SK-N-SH treated with all-trans-retinoic acid at 6 μM for 48 hours (cell line): ENCODE data around the gene SVIL.

Experiments
- ARNTL ChIP-seq: fragments of 450-650 bp; formaldehyde crosslinking; IDR thresholded peaks from 2 replicates; pipeline ENCODE4 v1.5.0; 2020; ENCODE audit warnings: low read depth, mild to moderate bottlenecking, moderate library complexity, borderline replicate concordance
- BACH2 ChIP-seq: fragments of 250-450 bp; sonication (Bioruptor Pico); IDR thresholded peaks from 2 replicates; pipeline ENCODE4 v1.9.0; 2021; ENCODE audit warnings: mild to moderate bottlenecking, borderline replicate concordance
- CREB5 ChIP-seq: fragments of 250-450 bp; sonication (Bioruptor Pico); IDR thresholded peaks from 2 replicates; pipeline ENCODE4 v1.5.1; 2020; ENCODE audit warnings: low read depth, mild to moderate bottlenecking, moderate library complexity
- CSDC2 ChIP-seq: fragments of 250-450 bp; sonication (Bioruptor Pico); IDR thresholded peaks from 2 replicates; pipeline ENCODE4 v1.5.0; 2020; ENCODE audit warnings: mild to moderate bottlenecking, moderate library complexity
- ESRRG ChIP-seq: fragments of 250-450 bp; sonication (Bioruptor Pico); IDR thresholded peaks from 2 replicates; pipeline ENCODE4 v1.6.1; 2021; ENCODE audit warnings: mild to moderate bottlenecking
- PATZ1 ChIP-seq: fragments of 250-450 bp; sonication (Bioruptor Pico); IDR thresholded peaks from 2 replicates; pipeline ENCODE4 v1.8.0; 2020; ENCODE audit warnings: mild to moderate bottlenecking, moderate library complexity, borderline replicate concordance
- PPARA ChIP-seq: fragments of 250-450 bp; sonication (Bioruptor Pico); IDR thresholded peaks from 2 replicates; pipeline ENCODE4 v1.5.0; 2020; ENCODE audit warnings: mild to moderate bottlenecking, borderline replicate concordance
- TOX ChIP-seq: fragments of 250-450 bp; sonication (Bioruptor Pico); IDR thresholded peaks from 2 replicates; pipeline ENCODE4 v1.8.0; 2021; ENCODE audit warnings: mild to moderate bottlenecking, moderate library complexity, borderline replicate concordance
- ZC3H10 ChIP-seq: fragments of 250-450 bp; sonication (Bioruptor Pico); IDR thresholded peaks from 2 replicates; pipeline ENCODE4 v1.5.1; 2021; ENCODE audit warnings: mild to moderate bottlenecking, moderate library complexity
- ZFP3 ChIP-seq: fragments of 250-450 bp; sonication (Bioruptor Pico); IDR thresholded peaks from 2 replicates; pipeline ENCODE4 v1.5.0; 2020; ENCODE audit warnings: mild to moderate bottlenecking, moderate library complexity
- ZFP30 ChIP-seq: fragments of 450-650 bp; formaldehyde crosslinking; IDR thresholded peaks from 2 replicates; pipeline ENCODE4 v1.5.0; 2022; ENCODE audit warnings: mild to moderate bottlenecking, moderate library complexity

GRCh38 chr10:29512425-29512974, 122.3 kb downstream of the SVIL start:
- TF ChIP-seq ESRRG (CRISPR knock-in tag) = no peak
- TF ChIP-seq ZFP30 (CRISPR knock-in tag) = no peak
- no peak for TF ChIP-seq ZFP3 (CRISPR knock-in tag)
- TF ChIP-seq PATZ1 (CRISPR knock-in tag) = no peak
- TF ChIP-seq TOX (CRISPR knock-in tag) = no peak
- no peak for TF ChIP-seq ZC3H10 (CRISPR knock-in tag)
- no peak for TF ChIP-seq CREB5
- TF ChIP-seq ARNTL (CRISPR knock-in tag) = no peak
- TF ChIP-seq BACH2 (CRISPR knock-in tag) = no peak
- TF ChIP-seq CSDC2 = no peak
- no peak for TF ChIP-seq PPARA (CRISPR knock-in tag)
